ENCODE measurements around the gene CYB561D1. TPM values are rescaled to one million over a fixed set of nuclear protein-coding genes. Genes with fewer than 3 reads are reported as not detected.
A peak's percentile ranks its signal among the peaks of the same experiment; 100 is the strongest.

Gene CYB561D1
- total RNA-seq, 1 donor from 2014 or later = 5.0 TPM

- Histone ChIP-seq H3K27me3 (ENCODE audit: control insufficient read depth, insufficient read depth, low read length) (peaks cover 37% of the 10 kb centered on the region), H3K36me3 (ENCODE audit: control insufficient read depth, insufficient read depth, low read length) (no peaks in the 10 kb centered on the region), H3K4me3 (ENCODE audit: low read depth, low read length) (peak overlapping the region; percentile 29)
- no peak for TF ChIP-seq CTCF (IDR thresholded peaks at IDR 0.05; ENCODE audit: insufficient read depth, low read length, severe bottlenecking)
- no peak for DNase-seq (ENCODE audit: low read depth)
- no peak for FAIRE-seq
Measured at GRCh38 chr1:109466125-109466451, 27.8 kb upstream of the CYB561D1 start.

- FAIRE-seq = no peak
- DNase-seq (ENCODE audit: low read depth) = no peak
- no peak for TF ChIP-seq CTCF (IDR thresholded peaks at IDR 0.05; ENCODE audit: insufficient read depth, low read length, severe bottlenecking)
- Histone ChIP-seq H3K4me3 (ENCODE audit: low read depth, low read length) (peak within 1 kb of the TSS; percentile 29), H3K36me3 (ENCODE audit: control insufficient read depth, insufficient read depth, low read length) (no peaks in the 10 kb centered on the region), H3K27me3 (ENCODE audit: control insufficient read depth, insufficient read depth, low read length) (peaks cover 37% of the 10 kb centered on the region)
Measured at GRCh38 chr1:109466452-109467300, 27.2 kb upstream of the CYB561D1 start, which contains the start of gene SYPL2. SYPL2 (plus strand) TSS chr1:109466546; CDS start chr1:109466844, 298 bp downstream.

GRCh38 chr1:109467301-109467777 is 26.6 kb upstream of the CYB561D1 start:
- Histone ChIP-seq H3K27me3 (ENCODE audit: control insufficient read depth, insufficient read depth, low read length) (peaks cover 37% of the 10 kb centered on the region), H3K4me3 (ENCODE audit: low read depth, low read length) (no peak overlapping the region), H3K36me3 (ENCODE audit: control insufficient read depth, insufficient read depth, low read length) (no peaks in the 10 kb centered on the region)
- no peak for TF ChIP-seq CTCF (IDR thresholded peaks at IDR 0.05; ENCODE audit: insufficient read depth, low read length, severe bottlenecking)
- DNase-seq (ENCODE audit: low read depth) = no peak
- no peak for FAIRE-seq

GRCh38 chr1:109468061-109468460 is 25.8 kb upstream of the CYB561D1 start:
- Histone ChIP-seq H3K27me3 (ENCODE audit: control insufficient read depth, insufficient read depth, low read length) (peaks cover 39% of the 10 kb centered on the region), H3K4me3 (ENCODE audit: low read depth, low read length) (no peak overlapping the region), H3K36me3 (ENCODE audit: control insufficient read depth, insufficient read depth, low read length) (no peaks in the 10 kb centered on the region)
- TF ChIP-seq CTCF (IDR thresholded peaks at IDR 0.05; ENCODE audit: insufficient read depth, low read length, severe bottlenecking) = no peak
- DNase-seq (ENCODE audit: low read depth) (no peak), FAIRE-seq (no peak)

GRCh38 chr1:109468903-109469302 is 25.0 kb upstream of the CYB561D1 start:
- FAIRE-seq (no peak), DNase-seq (ENCODE audit: low read depth) (no peak)
- H3K27me3 ChIP-seq (ENCODE audit: control insufficient read depth, insufficient read depth, low read length) = peaks cover 40% of the 10 kb centered on the region
- no peak overlapping the region for H3K4me3 ChIP-seq (ENCODE audit: low read depth, low read length)
- H3K36me3 ChIP-seq (ENCODE audit: control insufficient read depth, insufficient read depth, low read length) = no peaks in the 10 kb centered on the region
- TF ChIP-seq CTCF (IDR thresholded peaks at IDR 0.05; ENCODE audit: insufficient read depth, low read length, severe bottlenecking) = no peak

Data from bronchial epithelial cell (primary cell).